HepG2 (cell line): Measurements from ENCODE around the gene SCUBE2.

Source experiments
- HMG20A ChIP-seq: IDR thresholded peaks from 2 replicates; pipeline ENCODE4 v1.6.1; 2016; ENCODE audit warnings: borderline replicate concordance
- HNRNPUL1 ChIP-seq: fragments of 200-400 bp; formaldehyde crosslinking; IDR thresholded peaks from 2 replicates; pipeline ENCODE4 v1.6.1; 2017; ENCODE audit warnings: low read depth, mild to moderate bottlenecking, low read length, moderate library complexity
- POLR2A ChIP-seq, 2 experiments: IDR thresholded peaks; 2 replicates each; pipeline ENCODE4 v1.6.1; 2011; ENCODE audit warnings: low read depth in 2 of 2, low read length in 2 of 2, mild to moderate bottlenecking in 1 of 2, moderate library complexity in 1 of 2; ENCODE audit not compliant: insufficient read depth in 1 of 2

- no peak for TF ChIP-seq POLR2A (IDR thresholded peaks at IDR 0.05; ENCODE audit: insufficient read depth in 1 of 2, low read depth in 2 of 2, low read length in 2 of 2)
- TF ChIP-seq HNRNPUL1: no peak
- no peak for TF ChIP-seq HMG20A (CRISPR knock-in tag)
Observed at GRCh38 chr11:9126636-9127035, 35.2 kb upstream of the SCUBE2 start.
